Measurements from ENCODE around the gene CTNNA1.

CTNNA1 gene

DNA sequence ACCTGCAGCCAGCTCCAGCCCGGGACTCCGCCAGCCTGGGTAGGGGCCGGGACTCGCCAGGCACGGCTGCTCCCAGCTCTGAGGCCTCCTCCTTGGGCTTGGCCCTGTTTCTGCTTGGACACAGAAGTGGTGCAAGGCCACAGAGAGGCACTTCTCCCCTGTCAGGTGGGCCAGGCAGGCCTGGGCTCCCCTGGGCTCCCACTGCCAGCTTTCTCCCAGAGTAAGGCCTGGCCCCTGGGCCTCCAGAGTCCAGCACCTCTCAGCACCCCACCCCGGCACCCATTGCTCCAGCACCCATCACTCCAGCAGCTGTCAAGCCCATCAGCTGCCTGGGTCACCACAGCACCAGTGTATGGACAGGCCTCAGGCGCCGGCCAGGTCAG is 193.0 kb downstream of the CTNNA1 start:
- Histone ChIP-seq H3K9me3 (ENCODE audit: insufficient read depth, low read depth, low read length) (no peaks in the 10 kb centered on the region), H3K4me2 (ENCODE audit: low read depth, low read length, poor library complexity, severe bottlenecking) (no peak overlapping the region), H3K4me3 (ENCODE audit: low read length, poor library complexity, severe bottlenecking) (no peak overlapping the region), H3K4me1 (ENCODE audit: insufficient read depth, low read length, poor library complexity, severe bottlenecking) (peaks cover 28% of the 10 kb centered on the region), H3K9ac (ENCODE audit: low read depth, low read length, poor library complexity, severe bottlenecking) (no peak overlapping the region), H3K27me3 (ENCODE audit: insufficient read depth, low read length, poor library complexity, severe bottlenecking) (no peaks in the 10 kb centered on the region), H3K9me2 (replicated peaks; ENCODE audit: low read depth, low read length) (no peaks in the 10 kb centered on the region), H2AFZ (ENCODE audit: low read length) (no peak overlapping the region), H3K79me2 (ENCODE audit: insufficient read depth, low read length) (no peaks in the 10 kb centered on the region), H4K20me1 (ENCODE audit: insufficient read depth, low read length, poor library complexity, severe bottlenecking) (no peaks in the 10 kb centered on the region), H3F3A (ENCODE audit: low read depth) (no peaks in the 10 kb centered on the region), H3K36me3 (ENCODE audit: insufficient read depth, low read length) (peaks cover 6% of the 10 kb centered on the region; the same call in 1 of the 2 replicates)
- TF ChIP-seq, protein P1, sequence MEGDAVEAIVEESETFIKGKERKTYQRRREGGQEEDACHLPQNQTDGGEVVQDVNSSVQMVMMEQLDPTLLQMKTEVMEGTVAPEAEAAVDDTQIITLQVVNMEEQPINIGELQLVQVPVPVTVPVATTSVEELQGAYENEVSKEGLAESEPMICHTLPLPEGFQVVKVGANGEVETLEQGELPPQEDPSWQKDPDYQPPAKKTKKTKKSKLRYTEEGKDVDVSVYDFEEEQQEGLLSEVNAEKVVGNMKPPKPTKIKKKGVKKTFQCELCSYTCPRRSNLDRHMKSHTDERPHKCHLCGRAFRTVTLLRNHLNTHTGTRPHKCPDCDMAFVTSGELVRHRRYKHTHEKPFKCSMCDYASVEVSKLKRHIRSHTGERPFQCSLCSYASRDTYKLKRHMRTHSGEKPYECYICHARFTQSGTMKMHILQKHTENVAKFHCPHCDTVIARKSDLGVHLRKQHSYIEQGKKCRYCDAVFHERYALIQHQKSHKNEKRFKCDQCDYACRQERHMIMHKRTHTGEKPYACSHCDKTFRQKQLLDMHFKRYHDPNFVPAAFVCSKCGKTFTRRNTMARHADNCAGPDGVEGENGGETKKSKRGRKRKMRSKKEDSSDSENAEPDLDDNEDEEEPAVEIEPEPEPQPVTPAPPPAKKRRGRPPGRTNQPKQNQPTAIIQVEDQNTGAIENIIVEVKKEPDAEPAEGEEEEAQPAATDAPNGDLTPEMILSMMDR (conservative IDR thresholded peaks at IDR 0.05; ENCODE audit: low read length): no peak
- TF ChIP-seq EZH2phosphoT487 (IDR thresholded peaks at IDR 0.05; ENCODE audit: borderline replicate concordance): no peak

DNA sequence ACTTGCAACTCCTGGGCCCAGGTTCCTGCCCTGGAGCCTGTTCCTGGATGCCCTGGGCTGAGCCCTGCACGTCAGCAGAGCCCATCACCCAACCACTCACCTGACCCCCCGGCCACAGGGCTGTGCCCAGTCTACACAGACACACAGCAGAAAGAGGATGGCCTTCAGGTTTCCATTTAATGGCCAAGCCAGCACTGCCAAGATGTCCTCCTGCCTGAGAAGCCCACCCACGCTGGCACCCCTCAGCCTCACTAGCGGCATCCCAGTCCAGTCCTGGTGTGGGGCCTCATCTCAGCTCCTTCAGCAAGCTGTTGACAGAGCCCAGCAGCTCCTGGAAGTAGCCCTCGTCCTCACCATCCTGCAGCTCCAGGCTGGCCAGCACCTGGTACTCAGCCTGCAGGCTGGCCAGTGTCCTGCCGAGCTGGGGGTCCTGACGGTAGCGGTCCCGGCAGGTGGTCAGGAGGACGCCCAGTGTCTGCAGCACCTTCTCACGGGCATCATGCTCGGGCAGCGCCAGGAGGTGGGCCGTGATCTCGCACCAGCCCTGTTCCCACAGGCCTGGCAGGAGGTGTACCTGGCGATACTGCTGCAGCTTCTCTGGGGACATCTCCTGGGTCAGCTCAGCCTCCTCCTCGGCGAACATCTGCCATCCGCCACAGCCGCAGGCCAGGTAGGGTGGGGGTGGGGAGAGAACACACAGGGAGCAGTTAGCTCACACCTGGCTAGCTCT is 193.8 kb downstream of the CTNNA1 start:
- Histone ChIP-seq H3K4me3 (ENCODE audit: low read length, poor library complexity, severe bottlenecking) (no peak overlapping the region), H4K20me1 (ENCODE audit: insufficient read depth, low read length, poor library complexity, severe bottlenecking) (no peaks in the 10 kb centered on the region), H3K9me2 (replicated peaks; ENCODE audit: low read depth, low read length) (no peaks in the 10 kb centered on the region), H3K27me3 (ENCODE audit: insufficient read depth, low read length, poor library complexity, severe bottlenecking) (no peaks in the 10 kb centered on the region), H3K9me3 (ENCODE audit: insufficient read depth, low read depth, low read length) (no peaks in the 10 kb centered on the region), H3K9ac (ENCODE audit: low read depth, low read length, poor library complexity, severe bottlenecking) (no peak overlapping the region), H3K4me2 (ENCODE audit: low read depth, low read length, poor library complexity, severe bottlenecking) (no peak overlapping the region), H3F3A (ENCODE audit: low read depth) (no peaks in the 10 kb centered on the region), H3K36me3 (ENCODE audit: insufficient read depth, low read length) (peaks cover 6% of the 10 kb centered on the region; the same call in 1 of the 2 replicates), H2AFZ (ENCODE audit: low read length) (no peak overlapping the region), H3K79me2 (ENCODE audit: insufficient read depth, low read length) (no peaks in the 10 kb centered on the region), H3K4me1 (ENCODE audit: insufficient read depth, low read length, poor library complexity, severe bottlenecking) (peaks cover 28% of the 10 kb centered on the region)
- TF ChIP-seq EZH2phosphoT487 (IDR thresholded peaks at IDR 0.05; ENCODE audit: borderline replicate concordance): no peak
- TF ChIP-seq, protein P1 (conservative IDR thresholded peaks at IDR 0.05; ENCODE audit: low read length): no peak

DNA sequence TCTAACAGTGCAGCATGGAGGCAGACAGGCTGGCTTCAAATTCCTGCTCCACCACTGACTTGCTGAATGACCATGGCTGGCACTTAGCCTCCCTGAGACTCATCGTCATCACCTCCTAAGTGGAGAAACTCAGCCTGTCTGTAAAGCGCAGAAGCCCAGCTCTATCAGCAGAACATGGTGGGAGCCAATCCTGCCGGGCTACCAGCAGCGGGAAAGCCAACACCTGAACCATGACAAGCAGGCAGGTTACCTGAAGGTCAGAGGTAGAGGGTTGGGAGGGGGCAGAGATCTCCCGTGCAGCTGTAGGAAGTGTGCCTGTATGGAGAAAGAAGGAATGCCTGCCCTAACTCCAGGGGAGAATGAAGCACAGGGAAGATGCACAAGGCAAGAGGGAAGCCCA is 194.6 kb downstream of the CTNNA1 start:
- Histone ChIP-seq H3K4me2 (ENCODE audit: low read depth, low read length, poor library complexity, severe bottlenecking) (no peak overlapping the region), H3K4me1 (ENCODE audit: insufficient read depth, low read length, poor library complexity, severe bottlenecking) (peaks cover 27% of the 10 kb centered on the region), H3K27me3 (ENCODE audit: insufficient read depth, low read length, poor library complexity, severe bottlenecking) (no peaks in the 10 kb centered on the region), H3K9me3 (ENCODE audit: insufficient read depth, low read depth, low read length) (no peaks in the 10 kb centered on the region), H2AFZ (ENCODE audit: low read length) (no peak overlapping the region), H3K9ac (ENCODE audit: low read depth, low read length, poor library complexity, severe bottlenecking) (no peak overlapping the region), H3K36me3 (ENCODE audit: insufficient read depth, low read length) (peaks cover 6% of the 10 kb centered on the region; the same call in 1 of the 2 replicates), H3F3A (ENCODE audit: low read depth) (no peaks in the 10 kb centered on the region), H3K79me2 (ENCODE audit: insufficient read depth, low read length) (no peaks in the 10 kb centered on the region), H3K4me3 (ENCODE audit: low read length, poor library complexity, severe bottlenecking) (no peak overlapping the region), H3K9me2 (replicated peaks; ENCODE audit: low read depth, low read length) (no peaks in the 10 kb centered on the region), H4K20me1 (ENCODE audit: insufficient read depth, low read length, poor library complexity, severe bottlenecking) (no peaks in the 10 kb centered on the region)
- no peak for TF ChIP-seq EZH2phosphoT487 (IDR thresholded peaks at IDR 0.05; ENCODE audit: borderline replicate concordance)
- TF ChIP-seq, protein P1 (conservative IDR thresholded peaks at IDR 0.05; ENCODE audit: low read length): no peak
